ENCODE results near the gene TCF15.

Gene TCF15

GRCh38 chr20:617934-618690 lies 8.0 kb upstream of the TCF15 start:
- DNase-seq (ENCODE audit: extremely low spot score, insufficient read length, low read depth) = no peak
- FAIRE-seq = no peak

- FAIRE-seq = no peak
Measured at GRCh38 chr20:615514-615913, 5.4 kb upstream of the TCF15 start.

GRCh38 chr20:611843-612185 lies 1.7 kb upstream of the TCF15 start:
- no peak for FAIRE-seq
- no peak for DNase-seq (ENCODE audit: extremely low spot score, insufficient read length, low read depth)

More at GRCh38 chr20:615514-615913, 5.4 kb upstream of the TCF15 start:
- no peak for DNase-seq (ENCODE audit: extremely low spot score, insufficient read length, low read depth)

GRCh38 chr20:611047-611842 lies 1.1 kb upstream of the TCF15 start:
- DNase-seq (ENCODE audit: extremely low spot score, insufficient read length, low read depth) (no peak), FAIRE-seq (no peak)

GRCh38 chr20:609371-609964 lies 641 bp downstream of the TCF15 start:
- DNase-seq (ENCODE audit: extremely low spot score, insufficient read length, low read depth) = no peak
- no peak for FAIRE-seq

GRCh38 chr20:608970-609369 lies 1.1 kb downstream of the TCF15 start:
- DNase-seq (ENCODE audit: extremely low spot score, insufficient read length, low read depth) = no peak
- FAIRE-seq = no peak

- no peak for DNase-seq (ENCODE audit: extremely low spot score, insufficient read length, low read depth)
- no peak for FAIRE-seq
Measured at GRCh38 chr20:607476-607875, 2.6 kb downstream of the TCF15 start.

GRCh38 chr20:605237-605636 lies 4.9 kb downstream of the TCF15 start:
- no peak for DNase-seq (ENCODE audit: extremely low spot score, insufficient read length, low read depth)
- no peak for FAIRE-seq

GRCh38 chr20:603116-603640 lies 6.9 kb downstream of the TCF15 start:
- no peak for FAIRE-seq
- DNase-seq (ENCODE audit: extremely low spot score, insufficient read length, low read depth) = no peak

- FAIRE-seq (no peak), DNase-seq (ENCODE audit: extremely low spot score, insufficient read length, low read depth) (no peak)
Measured at GRCh38 chr20:602111-602970, 7.8 kb downstream of the TCF15 start.

GRCh38 chr20:600736-601135 lies 9.4 kb downstream of the TCF15 start:
- DNase-seq (ENCODE audit: extremely low spot score, insufficient read length, low read depth) = no peak
- no peak for FAIRE-seq

GRCh38 chr20:600141-600540 lies 10.0 kb downstream of the TCF15 start:
- DNase-seq (ENCODE audit: extremely low spot score, insufficient read length, low read depth) (no peak), FAIRE-seq (no peak)

- FAIRE-seq = no peak
Measured at GRCh38 chr20:598133-598850, 11.8 kb downstream of the TCF15 start.

GRCh38 chr20:597560-597959 lies 12.5 kb downstream of the TCF15 start:
- DNase-seq (ENCODE audit: extremely low spot score, insufficient read length, low read depth) = no peak
- no peak for FAIRE-seq

More at GRCh38 chr20:598133-598850, 11.8 kb downstream of the TCF15 start:
- DNase-seq (ENCODE audit: extremely low spot score, insufficient read length, low read depth) = no peak

GRCh38 chr20:595330-596308 lies 14.5 kb downstream of the TCF15 start:
- FAIRE-seq (no peak), DNase-seq (ENCODE audit: extremely low spot score, insufficient read length, low read depth) (no peak)

- FAIRE-seq (no peak), DNase-seq (ENCODE audit: extremely low spot score, insufficient read length, low read depth) (no peak)
Measured at GRCh38 chr20:592506-592905, 17.6 kb downstream of the TCF15 start.

GRCh38 chr20:591941-592340 lies 18.2 kb downstream of the TCF15 start:
- DNase-seq (ENCODE audit: extremely low spot score, insufficient read length, low read depth) (no peak), FAIRE-seq (no peak)
